ENCODE results near the gene JPH2.

DNA sequence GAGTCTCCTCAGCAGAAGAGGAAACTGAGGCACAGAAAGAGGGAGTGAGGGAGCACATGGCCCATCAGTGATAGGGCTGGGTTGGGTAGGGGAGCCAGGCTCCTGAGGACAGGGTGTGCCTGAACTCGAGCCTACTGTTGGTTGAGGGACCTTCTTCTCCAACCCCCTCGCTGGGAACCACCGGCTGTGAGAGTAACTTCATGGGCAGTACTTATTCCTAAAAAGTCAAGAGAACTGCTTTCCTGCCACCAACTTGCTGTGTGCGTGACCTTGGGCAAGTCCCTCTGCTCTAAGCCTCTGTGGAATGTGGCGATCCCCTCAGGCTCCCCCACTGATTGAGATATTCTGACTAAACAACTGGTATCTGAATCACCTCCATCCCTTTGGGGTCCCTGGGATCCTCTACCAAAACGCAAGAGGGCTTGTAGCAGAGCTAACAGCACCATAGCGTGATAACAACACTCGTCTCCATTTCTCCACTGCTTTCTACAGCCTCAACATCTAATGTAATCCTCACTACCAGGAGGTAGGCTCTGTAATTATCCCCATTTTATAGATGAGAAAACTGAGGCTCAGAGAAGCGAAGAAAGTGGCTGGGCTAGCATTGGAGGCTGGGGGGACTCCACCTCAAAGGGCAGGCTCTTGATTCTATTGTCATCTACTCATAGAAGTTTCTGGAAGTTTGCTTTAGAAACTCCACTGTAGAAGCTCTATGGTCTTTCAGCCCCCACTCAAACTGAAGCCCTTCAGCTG is 76.0 kb downstream of the JPH2 start:
- TF ChIP-seq, protein P1, sequence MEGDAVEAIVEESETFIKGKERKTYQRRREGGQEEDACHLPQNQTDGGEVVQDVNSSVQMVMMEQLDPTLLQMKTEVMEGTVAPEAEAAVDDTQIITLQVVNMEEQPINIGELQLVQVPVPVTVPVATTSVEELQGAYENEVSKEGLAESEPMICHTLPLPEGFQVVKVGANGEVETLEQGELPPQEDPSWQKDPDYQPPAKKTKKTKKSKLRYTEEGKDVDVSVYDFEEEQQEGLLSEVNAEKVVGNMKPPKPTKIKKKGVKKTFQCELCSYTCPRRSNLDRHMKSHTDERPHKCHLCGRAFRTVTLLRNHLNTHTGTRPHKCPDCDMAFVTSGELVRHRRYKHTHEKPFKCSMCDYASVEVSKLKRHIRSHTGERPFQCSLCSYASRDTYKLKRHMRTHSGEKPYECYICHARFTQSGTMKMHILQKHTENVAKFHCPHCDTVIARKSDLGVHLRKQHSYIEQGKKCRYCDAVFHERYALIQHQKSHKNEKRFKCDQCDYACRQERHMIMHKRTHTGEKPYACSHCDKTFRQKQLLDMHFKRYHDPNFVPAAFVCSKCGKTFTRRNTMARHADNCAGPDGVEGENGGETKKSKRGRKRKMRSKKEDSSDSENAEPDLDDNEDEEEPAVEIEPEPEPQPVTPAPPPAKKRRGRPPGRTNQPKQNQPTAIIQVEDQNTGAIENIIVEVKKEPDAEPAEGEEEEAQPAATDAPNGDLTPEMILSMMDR (IDR thresholded peaks at IDR 0.05; ENCODE audit: low read depth, low read length, missing input control): no peak
- TF ChIP-seq, protein P2, sequence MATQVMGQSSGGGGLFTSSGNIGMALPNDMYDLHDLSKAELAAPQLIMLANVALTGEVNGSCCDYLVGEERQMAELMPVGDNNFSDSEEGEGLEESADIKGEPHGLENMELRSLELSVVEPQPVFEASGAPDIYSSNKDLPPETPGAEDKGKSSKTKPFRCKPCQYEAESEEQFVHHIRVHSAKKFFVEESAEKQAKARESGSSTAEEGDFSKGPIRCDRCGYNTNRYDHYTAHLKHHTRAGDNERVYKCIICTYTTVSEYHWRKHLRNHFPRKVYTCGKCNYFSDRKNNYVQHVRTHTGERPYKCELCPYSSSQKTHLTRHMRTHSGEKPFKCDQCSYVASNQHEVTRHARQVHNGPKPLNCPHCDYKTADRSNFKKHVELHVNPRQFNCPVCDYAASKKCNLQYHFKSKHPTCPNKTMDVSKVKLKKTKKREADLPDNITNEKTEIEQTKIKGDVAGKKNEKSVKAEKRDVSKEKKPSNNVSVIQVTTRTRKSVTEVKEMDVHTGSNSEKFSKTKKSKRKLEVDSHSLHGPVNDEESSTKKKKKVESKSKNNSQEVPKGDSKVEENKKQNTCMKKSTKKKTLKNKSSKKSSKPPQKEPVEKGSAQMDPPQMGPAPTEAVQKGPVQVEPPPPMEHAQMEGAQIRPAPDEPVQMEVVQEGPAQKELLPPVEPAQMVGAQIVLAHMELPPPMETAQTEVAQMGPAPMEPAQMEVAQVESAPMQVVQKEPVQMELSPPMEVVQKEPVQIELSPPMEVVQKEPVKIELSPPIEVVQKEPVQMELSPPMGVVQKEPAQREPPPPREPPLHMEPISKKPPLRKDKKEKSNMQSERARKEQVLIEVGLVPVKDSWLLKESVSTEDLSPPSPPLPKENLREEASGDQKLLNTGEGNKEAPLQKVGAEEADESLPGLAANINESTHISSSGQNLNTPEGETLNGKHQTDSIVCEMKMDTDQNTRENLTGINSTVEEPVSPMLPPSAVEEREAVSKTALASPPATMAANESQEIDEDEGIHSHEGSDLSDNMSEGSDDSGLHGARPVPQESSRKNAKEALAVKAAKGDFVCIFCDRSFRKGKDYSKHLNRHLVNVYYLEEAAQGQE (IDR thresholded peaks at IDR 0.05): no peak
- TF ChIP-seq TAF1 (conservative IDR thresholded peaks at IDR 0.05): no peak
- no peak for TF ChIP-seq RAD21 (IDR thresholded peaks at IDR 0.05)
- TF ChIP-seq, protein P3, sequence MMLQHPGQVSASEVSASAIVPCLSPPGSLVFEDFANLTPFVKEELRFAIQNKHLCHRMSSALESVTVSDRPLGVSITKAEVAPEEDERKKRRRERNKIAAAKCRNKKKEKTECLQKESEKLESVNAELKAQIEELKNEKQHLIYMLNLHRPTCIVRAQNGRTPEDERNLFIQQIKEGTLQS (IDR thresholded peaks at IDR 0.05): no peak
